ENCODE data around the gene UNC93A.

GRCh38 chr6:167258646-167259045 is 32.5 kb upstream of the UNC93A start:
- TF ChIP-seq CTCF (conservative IDR thresholded peaks at IDR 0.05 in 1 of 2, IDR thresholded peaks at IDR 0.05 in 1 of 2; ENCODE audit: low read depth in 1 of 2, low read length in 2 of 2) (no peak), EZH2 (IDR thresholded peaks at IDR 0.05; ENCODE audit: low read length, missing control alignments) (no peak)

Data from fibroblast of lung (primary cell).